Effector memory CD4-positive, alpha-beta T cell (primary cell): ENCODE results near the gene MYRFL.
"Not testable (repeated sequence)": the region's sequence is repeated elsewhere in the genome, so short reads cannot be mapped to it uniquely, and the experiment has no call there.

ENCODE experiments used
- DNase-seq, 3 donors: peaks; one replicate each; pipeline ENCODE4 v3.0.0-alpha.2; 2020
- H3K27ac ChIP-seq: 2 replicates; pipeline ENCODE4 v1.7.0; 2013; ENCODE audit warnings: mild to moderate bottlenecking, low read length, moderate library complexity; ENCODE audit not compliant: insufficient read depth, poor library complexity, severe bottlenecking
- H3K27me3 ChIP-seq: replicated peaks from 2 replicates; pipeline ENCODE4 v1.7.0; 2013; ENCODE audit warnings: mild to moderate bottlenecking, low read length; ENCODE audit not compliant: insufficient read depth, control insufficient read depth, poor library complexity, severe bottlenecking
- H3K36me3 ChIP-seq: 2 replicates; pipeline ENCODE4 v1.7.0; 2013; ENCODE audit warnings: mild to moderate bottlenecking, low read length, moderate library complexity; ENCODE audit not compliant: control insufficient read depth, insufficient read depth
- H3K4me1 ChIP-seq: 2 replicates; pipeline ENCODE4 v1.7.0; 2013; ENCODE audit warnings: low read length, mild to moderate bottlenecking; ENCODE audit not compliant: control insufficient read depth, insufficient read depth, poor library complexity, severe bottlenecking
- H3K4me3 ChIP-seq: 2 replicates; pipeline ENCODE4 v1.7.0; 2013; ENCODE audit warnings: low read length, low read depth, mild to moderate bottlenecking; ENCODE audit not compliant: insufficient read depth, poor library complexity, severe bottlenecking
- H3K9me3 ChIP-seq: 2 replicates; pipeline ENCODE4 v1.7.0; 2013; ENCODE audit warnings: mild to moderate bottlenecking, low read length, moderate library complexity; ENCODE audit not compliant: control insufficient read depth

The MYRFL gene

DNA sequence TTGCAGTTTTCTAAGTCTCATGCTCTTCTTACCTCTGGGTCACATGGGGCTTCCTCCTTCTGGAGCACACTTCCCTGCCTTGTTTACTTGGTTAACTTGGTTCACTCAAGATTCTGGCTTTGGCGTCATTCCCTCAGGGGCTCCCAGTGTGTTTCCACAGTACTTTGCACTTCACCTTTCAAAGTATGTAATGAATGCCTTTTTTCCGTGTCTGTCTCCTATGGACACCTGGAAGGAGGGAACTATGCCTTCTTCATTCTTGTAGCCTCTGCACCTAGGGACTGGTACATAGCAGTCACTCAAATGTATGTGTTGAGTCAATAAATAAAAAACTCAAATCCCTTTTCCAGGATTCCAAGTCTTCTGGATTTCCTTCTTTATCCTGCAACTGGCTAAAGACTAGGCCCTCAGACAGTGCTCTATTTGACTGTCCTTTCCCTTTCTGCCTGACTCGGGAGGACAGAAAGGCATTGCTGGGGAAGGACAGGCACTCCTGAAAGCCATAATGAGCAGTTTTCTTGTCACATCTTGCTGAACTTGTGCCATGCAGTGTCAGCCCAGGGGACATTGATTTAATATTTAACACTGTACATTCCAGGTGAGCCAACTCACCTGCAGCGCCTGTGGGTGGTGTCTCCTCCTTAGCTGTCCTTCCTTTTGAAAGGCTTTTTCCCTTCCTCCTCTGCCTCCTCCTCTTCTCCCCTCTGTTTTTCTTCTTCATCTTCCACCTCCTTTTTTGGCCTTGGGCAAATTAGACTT lies 12.8 kb downstream of the MYRFL start:
- Histone ChIP-seq H3K36me3 (no peaks in the 10 kb centered on the region), H3K4me1 (no peaks in the 10 kb centered on the region), H3K27ac (no peak overlapping the region), H3K27me3 (no peaks in the 10 kb centered on the region), H3K4me3 (no peak overlapping the region), H3K9me3 (no peaks in the 10 kb centered on the region)
- no peak for DNase-seq

DNA sequence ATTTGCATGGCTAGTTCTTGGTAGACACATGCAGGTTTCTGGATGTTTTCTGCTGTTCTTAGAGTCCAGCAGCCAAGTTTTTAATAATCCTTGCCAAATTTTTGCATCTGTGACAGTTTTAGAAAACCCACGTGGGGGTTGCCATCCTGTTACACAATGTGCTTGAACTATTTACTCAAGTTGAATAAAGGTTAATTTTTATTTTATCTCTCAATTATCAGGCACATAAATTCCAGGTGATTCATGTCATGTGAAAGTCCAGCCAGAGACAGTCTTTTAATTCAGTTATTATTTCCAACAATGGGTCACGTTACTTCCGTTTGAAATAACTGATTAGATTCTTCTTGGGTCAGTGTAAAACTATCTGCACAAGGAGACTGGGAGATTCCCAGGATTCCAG lies 15.7 kb downstream of the MYRFL start:
- DNase-seq = no peak
- Histone ChIP-seq H3K36me3 (no peaks in the 10 kb centered on the region), H3K27ac (no peak overlapping the region), H3K27me3 (no peaks in the 10 kb centered on the region), H3K4me3 (no peak overlapping the region), H3K9me3 (no peaks in the 10 kb centered on the region), H3K4me1 (no peaks in the 10 kb centered on the region)

DNA sequence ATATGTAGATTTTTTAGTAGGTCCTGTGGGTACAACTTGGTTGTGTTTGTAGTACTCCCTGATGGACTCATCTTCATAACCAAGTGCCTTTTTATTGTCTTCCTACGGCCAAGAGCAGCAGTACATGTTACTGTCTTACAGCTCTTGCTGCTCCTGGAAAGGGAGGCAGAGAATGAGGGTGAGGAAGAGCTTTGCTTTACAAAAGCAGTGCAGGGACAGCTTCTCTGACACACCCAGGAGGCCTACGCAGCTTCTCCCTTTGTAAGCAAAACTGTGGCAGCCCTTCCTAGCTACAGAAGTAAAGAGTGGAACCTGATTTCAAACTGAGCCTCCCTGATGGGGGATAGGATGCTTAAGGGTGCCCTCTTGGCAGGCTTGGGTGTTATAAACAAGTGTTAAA lies 18.6 kb downstream of the MYRFL start:
- Histone ChIP-seq H3K4me3 (no peak overlapping the region), H3K9me3 (no peaks in the 10 kb centered on the region), H3K36me3 (no peaks in the 10 kb centered on the region), H3K27ac (no peak overlapping the region), H3K4me1 (no peaks in the 10 kb centered on the region), H3K27me3 (no peaks in the 10 kb centered on the region)
- DNase-seq = no peak

DNA sequence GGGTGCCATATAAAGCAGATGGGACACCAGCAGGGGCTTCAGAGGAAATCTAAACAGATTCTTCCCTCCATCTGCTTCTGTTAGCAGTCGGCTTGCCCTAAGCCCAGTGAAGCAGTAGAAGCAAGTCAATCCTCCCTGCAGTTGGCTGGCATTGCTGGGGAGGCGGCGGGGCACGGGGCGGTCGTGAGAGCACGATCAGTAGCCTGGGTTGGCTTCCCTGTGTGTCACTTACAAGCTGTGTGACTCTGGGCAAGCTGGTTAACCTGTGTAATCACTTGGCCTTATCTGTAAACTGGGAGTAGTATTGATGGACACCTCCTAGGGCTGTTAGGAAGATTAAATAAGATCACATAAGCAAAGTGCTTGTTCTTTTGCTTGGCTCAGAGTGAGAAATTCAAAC lies 19.4 kb downstream of the MYRFL start:
- no peaks in the 10 kb centered on the region for H3K36me3 ChIP-seq
- H3K27ac ChIP-seq = no peak overlapping the region
- H3K27me3 ChIP-seq = no peaks in the 10 kb centered on the region
- no peaks in the 10 kb centered on the region for H3K9me3 ChIP-seq
- no peak overlapping the region for H3K4me3 ChIP-seq
- DNase-seq = no peak
- H3K4me1 ChIP-seq = no peaks in the 10 kb centered on the region

DNA sequence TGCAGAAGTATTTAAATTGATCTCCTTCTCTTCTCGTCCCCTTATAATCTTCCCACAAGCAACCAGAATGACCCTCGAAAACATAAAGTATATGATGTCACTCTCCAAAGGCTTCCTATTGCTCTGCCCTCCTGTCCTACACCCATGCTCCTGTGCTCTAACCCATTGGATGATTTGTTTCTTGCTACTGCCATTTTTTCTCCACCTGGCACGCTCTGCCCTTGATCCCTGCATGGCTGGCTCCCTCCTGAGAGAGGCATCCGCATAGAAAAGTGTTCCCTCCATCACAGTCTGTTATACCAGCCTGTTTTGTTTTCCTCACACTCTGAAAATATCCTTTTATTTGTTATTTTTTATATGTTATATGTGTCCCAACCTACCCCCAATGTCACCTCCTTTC lies 19.8 kb downstream of the MYRFL start:
- H3K4me3 ChIP-seq = no peak overlapping the region
- no peaks in the 10 kb centered on the region for H3K9me3 ChIP-seq
- no peak for DNase-seq
- no peak overlapping the region for H3K27ac ChIP-seq
- H3K36me3 ChIP-seq = no peaks in the 10 kb centered on the region
- H3K27me3 ChIP-seq = no peaks in the 10 kb centered on the region
- no peaks in the 10 kb centered on the region for H3K4me1 ChIP-seq

DNA sequence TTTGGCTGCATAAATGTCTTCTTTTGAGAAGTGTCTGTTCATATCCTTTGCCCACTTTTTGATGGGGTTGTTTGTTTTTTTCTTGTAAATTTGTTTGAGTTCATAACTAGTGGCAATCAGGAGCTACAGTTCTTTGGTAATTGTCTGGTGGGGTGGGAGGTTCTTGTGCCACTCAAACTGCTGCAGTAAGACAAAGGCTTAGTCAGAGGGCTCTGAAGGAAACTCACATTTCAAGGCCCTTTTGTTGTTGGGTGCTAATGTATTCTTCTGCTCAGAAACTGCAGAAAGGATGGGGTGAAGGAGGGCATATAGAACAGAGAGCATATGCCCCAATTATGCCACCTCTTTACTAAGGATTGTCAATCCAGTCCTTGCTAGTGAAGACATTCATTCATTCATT lies 21.9 kb downstream of the MYRFL start:
- no peak for DNase-seq
- no peaks in the 10 kb centered on the region for H3K36me3 ChIP-seq
- H3K9me3 ChIP-seq = no peaks in the 10 kb centered on the region
- H3K4me3 ChIP-seq = no peak overlapping the region
- no peaks in the 10 kb centered on the region for H3K4me1 ChIP-seq
- no peak overlapping the region for H3K27ac ChIP-seq
- no peaks in the 10 kb centered on the region for H3K27me3 ChIP-seq

DNA sequence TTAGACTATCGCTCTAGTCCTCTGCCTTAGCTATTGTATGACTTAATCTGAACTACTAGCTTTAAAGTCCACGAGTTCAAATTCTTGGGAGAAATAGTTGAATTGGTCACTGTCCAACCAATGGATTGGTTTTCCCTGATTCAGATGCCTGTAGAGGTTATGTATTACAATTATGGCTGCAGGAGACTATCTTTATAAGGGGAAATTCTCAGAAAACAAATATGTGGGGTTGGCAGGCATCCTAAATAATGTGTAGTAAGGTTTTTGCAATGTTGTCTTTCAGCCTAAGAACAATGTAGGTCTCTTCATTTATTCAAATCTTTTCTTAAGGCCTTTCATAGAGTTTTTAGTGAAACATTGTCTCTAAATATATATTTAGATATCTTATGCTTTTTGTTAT lies 26.9 kb downstream of the MYRFL start:
- Histone ChIP-seq H3K27me3 (no peaks in the 10 kb centered on the region), H3K4me3 (no peak overlapping the region), H3K9me3 (no peaks in the 10 kb centered on the region), H3K27ac (no peak overlapping the region), H3K36me3 (no peaks in the 10 kb centered on the region), H3K4me1 (no peaks in the 10 kb centered on the region)
- no peak for DNase-seq

DNA sequence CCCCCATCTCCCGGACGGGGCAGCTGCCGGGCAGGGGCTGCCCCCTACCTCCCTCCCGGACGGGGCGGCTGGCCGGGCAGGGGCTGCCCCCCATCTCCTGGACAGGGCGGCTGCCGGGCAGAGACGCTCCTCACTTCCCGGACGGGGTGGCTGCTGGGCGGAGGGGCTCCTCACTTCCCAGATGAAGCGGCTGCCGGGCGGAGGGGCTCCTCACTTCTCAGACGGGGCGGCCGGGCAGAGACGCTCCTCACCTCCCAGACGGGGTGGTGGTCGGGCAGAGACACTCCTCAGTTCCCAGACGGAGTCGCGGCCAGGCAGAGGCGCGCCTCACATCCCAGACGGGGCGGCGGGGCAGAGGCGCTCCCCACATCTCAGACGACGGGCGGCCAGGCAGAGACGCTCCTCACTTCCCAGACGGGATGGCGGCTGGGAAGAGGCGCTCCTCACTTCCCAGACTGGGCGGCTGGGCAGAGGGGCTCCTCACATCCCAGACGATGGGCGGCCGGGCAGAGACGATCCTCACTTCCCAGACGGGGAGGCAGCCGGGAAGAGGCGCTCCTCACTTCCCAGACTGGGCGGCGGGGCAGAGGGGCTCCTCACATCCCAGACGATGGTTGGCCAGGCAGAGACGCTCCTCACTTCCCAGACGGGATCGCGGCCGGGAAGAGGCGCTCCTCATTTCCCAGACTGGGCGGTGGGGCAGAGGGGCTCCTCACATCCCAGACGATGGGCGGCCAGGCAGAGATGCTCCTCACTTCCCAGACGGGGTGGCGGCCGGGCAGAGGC lies 28.3 kb downstream of the MYRFL start:
- not testable (repeated sequence) for H3K4me1 ChIP-seq, H3K36me3 ChIP-seq, H3K9me3 ChIP-seq, H3K4me3 ChIP-seq, H3K27ac ChIP-seq, H3K27me3 ChIP-seq, DNase-seq

DNA sequence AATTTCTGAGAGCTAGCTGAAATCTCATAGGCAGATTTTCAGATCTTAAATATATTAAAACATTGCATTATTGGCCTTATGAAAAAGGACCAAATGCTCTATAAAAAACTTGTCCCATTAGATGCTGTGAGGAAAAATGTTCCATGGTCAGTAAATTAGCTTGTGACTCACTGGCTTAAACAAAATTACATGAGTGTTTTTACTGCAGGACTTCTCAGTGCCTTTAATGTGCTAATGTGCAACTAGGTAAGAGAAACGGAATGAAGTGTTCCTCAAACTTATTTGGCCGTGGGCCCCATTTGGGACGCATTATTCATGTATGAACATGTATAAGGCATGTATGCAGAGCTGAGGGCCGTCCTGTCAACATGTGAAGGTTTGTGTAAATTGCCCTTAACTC lies 41.7 kb downstream of the MYRFL start:
- Histone ChIP-seq H3K36me3 (no peaks in the 10 kb centered on the region), H3K27me3 (no peaks in the 10 kb centered on the region), H3K27ac (no peak overlapping the region), H3K4me3 (no peak overlapping the region), H3K4me1 (no peaks in the 10 kb centered on the region), H3K9me3 (no peaks in the 10 kb centered on the region)
- DNase-seq = no peak

DNA sequence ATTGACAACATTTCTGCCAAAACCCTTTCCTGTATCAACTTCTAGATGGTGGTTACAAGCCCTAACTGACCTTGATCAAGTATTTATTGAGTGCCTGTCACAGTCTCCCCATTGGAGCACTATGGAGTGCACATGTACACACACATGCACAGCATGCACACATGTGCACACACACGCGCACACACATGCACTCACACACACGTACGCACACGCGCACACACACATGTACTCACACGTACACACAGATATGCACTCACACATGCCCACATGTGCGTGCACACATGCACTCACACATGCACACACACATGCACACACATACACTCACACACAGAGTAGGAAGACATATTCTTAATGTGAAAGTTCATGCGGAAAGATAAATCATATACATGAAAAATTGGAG lies 43.7 kb downstream of the MYRFL start:
- no peak overlapping the region for H3K4me3 ChIP-seq
- H3K9me3 ChIP-seq = no peaks in the 10 kb centered on the region
- no peaks in the 10 kb centered on the region for H3K36me3 ChIP-seq
- no peak for DNase-seq
- H3K27ac ChIP-seq = no peak overlapping the region
- no peaks in the 10 kb centered on the region for H3K27me3 ChIP-seq
- no peaks in the 10 kb centered on the region for H3K4me1 ChIP-seq
